Mesendoderm (in vitro differentiated cells): ENCODE data around the gene CHIC2. TPM values are rescaled to one million over a fixed set of nuclear protein-coding genes. Genes with fewer than 3 reads are reported as not detected.
A peak's percentile ranks its signal among the peaks of the same experiment; 100 is the strongest.
"Not testable (repeated sequence)": the region's sequence is repeated elsewhere in the genome, so short reads cannot be mapped to it uniquely, and the experiment has no call there.

Source experiments
- DNase-seq: peaks from one replicate; pipeline ENCODE4 v3.0.0; 2013
- H2AK5ac ChIP-seq: 2 replicates; pipeline ENCODE4 v1.6.1; 2013; ENCODE audit warnings: low read length, inconsistent platforms
- H2BK120ac ChIP-seq: 2 replicates; pipeline ENCODE4 v1.6.1; 2013; ENCODE audit warnings: low read depth, mild to moderate bottlenecking, low read length, moderate library complexity, mixed read lengths
- H2BK15ac ChIP-seq: replicated peaks from 2 replicates; pipeline ENCODE4 v1.6.1; 2013; ENCODE audit warnings: low read depth, mild to moderate bottlenecking, moderate library complexity
- H2BK5ac ChIP-seq: 2 replicates; pipeline ENCODE4 v1.6.1; 2013; ENCODE audit warnings: low read length, inconsistent platforms
- H3K18ac ChIP-seq: 2 replicates; pipeline ENCODE4 v1.6.1; 2013; ENCODE audit warnings: mild to moderate bottlenecking, low read length, mixed read lengths
- H3K23ac ChIP-seq: one replicate; pipeline ENCODE4 v1.6.1; 2013; ENCODE audit warnings: low read length
- H3K27ac ChIP-seq: 2 replicates; pipeline ENCODE4 v1.5.1; 2013; ENCODE audit warnings: low read depth, mild to moderate bottlenecking, inconsistent platforms, low read length, moderate library complexity
- H3K27me3 ChIP-seq: 2 replicates; pipeline ENCODE4 v1.6.1; 2013; ENCODE audit warnings: low read length, control low read depth, mild to moderate bottlenecking, inconsistent platforms; ENCODE audit not compliant: insufficient read depth, poor library complexity
- H3K36me3 ChIP-seq: 2 replicates; pipeline ENCODE4 v1.6.1; 2013; ENCODE audit warnings: low read length, inconsistent platforms; ENCODE audit not compliant: control insufficient read depth, insufficient read depth
- H3K4ac ChIP-seq: one replicate; pipeline ENCODE4 v1.6.1; 2013; ENCODE audit warnings: low read depth, mild to moderate bottlenecking, low read length, moderate library complexity
- H3K4me1 ChIP-seq: 2 replicates; pipeline ENCODE4 v1.6.1; 2013; ENCODE audit warnings: low read depth, low read length, inconsistent platforms; ENCODE audit not compliant: control insufficient read depth
- H3K4me2 ChIP-seq: 2 replicates; pipeline ENCODE4 v1.6.1; 2013; ENCODE audit warnings: low read length
- H3K4me3 ChIP-seq: 2 replicates; pipeline ENCODE4 v1.5.1; 2013; ENCODE audit warnings: mild to moderate bottlenecking, low read length
- H3K56ac ChIP-seq: one replicate; pipeline ENCODE4 v1.6.1; 2013; ENCODE audit warnings: low read length
- H3K79me1 ChIP-seq: 2 replicates; pipeline ENCODE4 v1.6.1; 2013; ENCODE audit warnings: low read length, inconsistent platforms
- H3K79me2 ChIP-seq: 2 replicates; pipeline ENCODE4 v1.6.1; 2013; ENCODE audit warnings: mild to moderate bottlenecking, low read length; ENCODE audit not compliant: control insufficient read depth, insufficient read depth
- H3K9ac ChIP-seq: 2 replicates; pipeline ENCODE4 v1.6.1; 2013; ENCODE audit warnings: low read length, inconsistent platforms
- H4K5ac ChIP-seq: one replicate; pipeline ENCODE4 v1.6.1; 2013; ENCODE audit warnings: low read length
- H4K8ac ChIP-seq: one replicate; pipeline ENCODE4 v1.6.1; 2013; ENCODE audit warnings: low read depth, mild to moderate bottlenecking, control low read depth, low read length, moderate library complexity
- WGBS: extraction: QIAGEN DNeasy Blood & Tissue Kit; methylation state at CpG from one replicate; pipeline ENCODE4 v1.1.7; 2013; ENCODE audit warnings: low lambda C conversion rate, missing lambda C conversion rate; ENCODE audit not compliant: insufficient coverage; ENCODE audit errors: extremely low coverage; 5-methylcytosine and 5-hydroxymethylcytosine counted together
- polyA plus RNA-seq, 2 experiments: library from polyadenylated mRNA; stranded (reverse); fragments of 200-250 nt; gene quantifications; one replicate each; pipeline ENCODE4 v1.2.3, GENCODE V29; 2013

The CHIC2 gene
- polyA plus RNA-seq (2013, experiment 1 of 2): 6.8 TPM
- polyA plus RNA-seq (2013, experiment 2 of 2): 7.5 TPM

DNA sequence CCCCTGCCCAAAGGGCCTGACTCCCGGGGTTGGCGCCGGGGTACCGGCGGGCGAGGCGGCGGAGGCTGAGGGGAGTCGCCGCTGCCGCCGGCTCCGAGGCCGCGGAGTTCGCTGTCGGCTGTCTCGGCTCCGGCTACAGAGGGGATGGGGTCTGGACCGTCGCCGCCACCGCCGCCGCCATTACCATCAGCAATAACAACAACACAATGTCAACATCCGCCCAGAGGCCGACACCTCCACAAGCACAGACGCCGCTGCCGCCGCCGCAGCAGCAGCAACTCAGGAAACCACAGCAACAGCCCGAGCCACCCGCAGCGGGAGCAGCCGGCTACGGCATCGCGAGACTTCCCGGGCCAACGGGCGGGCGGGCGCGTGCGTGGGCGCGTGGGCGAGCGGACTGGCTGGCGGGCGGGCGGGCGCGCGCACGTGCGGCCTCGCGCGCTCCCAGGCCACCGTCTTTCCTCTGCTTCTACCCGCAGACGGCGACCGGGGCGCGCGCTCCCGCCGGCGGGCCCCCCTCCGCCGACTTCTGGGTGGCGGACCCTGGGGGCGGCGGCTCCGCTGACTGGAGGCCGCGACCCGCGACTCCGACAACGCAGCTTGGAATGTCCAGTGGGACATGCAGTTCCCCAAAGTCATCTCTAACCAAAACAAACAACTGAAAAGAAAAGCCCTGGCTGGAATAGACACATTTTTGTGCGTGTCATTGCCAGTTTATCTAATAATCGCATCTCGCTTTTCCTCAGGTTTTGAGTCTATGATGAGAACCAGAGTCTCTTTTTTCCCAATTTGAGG is at the start of gene CHIC2:
Gene CHIC2, minus strand, starts transcription at position 289 of the 795 bp plus-strand sequence. CDS start 305 bp downstream, outside the sequence.
- Histone ChIP-seq H2BK15ac (no peak within 1 kb of the TSS), H3K56ac (peak within 1 kb of the TSS; percentile 84), H3K27me3 (no peaks in the 10 kb centered on the region), H2BK120ac (no peak within 1 kb of the TSS), H3K9ac (peak within 1 kb of the TSS; percentile 80), H2AK5ac (no peak within 1 kb of the TSS), H3K27ac (peak within 1 kb of the TSS; percentile 20), H3K79me1 (peaks cover 6% of the 10 kb centered on the region), H4K8ac (no peak within 1 kb of the TSS), H2BK5ac (no peak within 1 kb of the TSS), H3K36me3 (no peaks in the 10 kb centered on the region), H4K5ac (no peak within 1 kb of the TSS), H3K18ac (peak within 1 kb of the TSS; percentile 82), H3K79me2 (peaks cover 7% of the 10 kb centered on the region), H3K4me3 (peak within 1 kb of the TSS; percentile 75), H3K23ac (peak within 1 kb of the TSS; percentile 72), H3K4ac (peak within 1 kb of the TSS; percentile 56), H3K4me2 (peak within 1 kb of the TSS; percentile 91), H3K4me1 (peaks cover 6% of the 10 kb centered on the region)
- WGBS: no CpG with 5 or more reads among the region's 87 CpGs
- DNase-seq: peak; percentile 96

DNA sequence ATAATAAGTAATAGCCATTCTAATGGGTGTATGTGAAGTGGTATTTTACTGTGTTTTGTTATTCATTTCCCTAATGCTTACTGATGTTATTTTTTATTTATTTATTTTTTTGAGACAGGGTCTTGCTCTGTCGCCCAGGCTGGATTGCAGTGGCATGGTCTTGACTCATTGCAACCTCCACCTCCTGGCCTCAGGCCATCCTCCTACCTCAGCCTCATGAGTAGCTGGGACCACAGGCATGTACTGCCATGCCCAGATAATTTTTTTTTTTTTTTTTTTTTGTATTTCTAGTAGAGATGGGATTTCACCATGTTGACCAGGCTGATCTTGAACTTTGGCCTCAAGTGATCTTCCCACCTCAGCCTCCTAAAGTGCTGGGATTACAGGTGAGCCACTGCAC is 48.8 kb upstream of the CHIC2 start:
- not testable (repeated sequence) for H3K79me1 ChIP-seq, H3K23ac ChIP-seq, H3K4me2 ChIP-seq, H3K56ac ChIP-seq, H2AK5ac ChIP-seq, H3K4me3 ChIP-seq, H4K5ac ChIP-seq, H3K18ac ChIP-seq, H2BK5ac ChIP-seq, H4K8ac ChIP-seq, H3K79me2 ChIP-seq, DNase-seq, H3K4me1 ChIP-seq, H3K9ac ChIP-seq, H2BK120ac ChIP-seq, H2BK15ac ChIP-seq, H3K27ac ChIP-seq, H3K4ac ChIP-seq, H3K36me3 ChIP-seq
- no CpG with 5 or more reads among the region's 1 CpG for WGBS
- peaks cover 22% of the 10 kb centered on the region for H3K27me3 ChIP-seq

DNA sequence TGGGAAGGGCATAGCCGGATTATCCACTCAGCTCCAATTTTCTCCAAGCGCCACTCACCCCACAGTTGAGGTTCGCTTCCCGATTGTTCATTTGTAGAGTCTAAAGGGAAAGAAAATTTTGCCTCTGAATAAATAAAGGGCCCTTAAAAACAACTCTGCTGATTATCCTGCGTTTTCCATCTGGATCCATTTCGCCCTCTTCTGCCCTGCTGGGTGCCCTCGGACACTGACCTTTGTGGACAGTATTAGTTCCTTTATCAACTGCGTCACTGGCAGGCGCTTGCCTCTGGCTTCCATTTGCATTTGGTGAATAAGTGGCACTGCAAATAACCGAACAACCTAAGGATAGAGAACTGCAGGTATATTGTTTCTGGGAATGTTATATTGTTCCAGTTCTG is 45.6 kb upstream of the CHIC2 start:
- H3K27ac ChIP-seq: no peak overlapping the region
- no peak overlapping the region for H3K4me3 ChIP-seq
- WGBS: no CpG with 5 or more reads among the region's 10 CpGs
- DNase-seq: no peak
- no peak overlapping the region for H3K4me2 ChIP-seq
- no peak overlapping the region for H3K9ac ChIP-seq
- no peaks in the 10 kb centered on the region for H3K79me1 ChIP-seq
- no peak overlapping the region for H2AK5ac ChIP-seq
- H3K4me1 ChIP-seq: no peaks in the 10 kb centered on the region
- H2BK120ac ChIP-seq: no peak overlapping the region
- H2BK5ac ChIP-seq: no peak overlapping the region
- H3K79me2 ChIP-seq: no peaks in the 10 kb centered on the region
- no peak overlapping the region for H3K23ac ChIP-seq
- H3K4ac ChIP-seq: no peak overlapping the region
- H2BK15ac ChIP-seq: no peak overlapping the region
- no peak overlapping the region for H4K5ac ChIP-seq
- H3K56ac ChIP-seq: no peak overlapping the region
- H3K36me3 ChIP-seq: no peaks in the 10 kb centered on the region
- no peak overlapping the region for H4K8ac ChIP-seq
- peaks cover 37% of the 10 kb centered on the region for H3K27me3 ChIP-seq
- no peak overlapping the region for H3K18ac ChIP-seq

DNA sequence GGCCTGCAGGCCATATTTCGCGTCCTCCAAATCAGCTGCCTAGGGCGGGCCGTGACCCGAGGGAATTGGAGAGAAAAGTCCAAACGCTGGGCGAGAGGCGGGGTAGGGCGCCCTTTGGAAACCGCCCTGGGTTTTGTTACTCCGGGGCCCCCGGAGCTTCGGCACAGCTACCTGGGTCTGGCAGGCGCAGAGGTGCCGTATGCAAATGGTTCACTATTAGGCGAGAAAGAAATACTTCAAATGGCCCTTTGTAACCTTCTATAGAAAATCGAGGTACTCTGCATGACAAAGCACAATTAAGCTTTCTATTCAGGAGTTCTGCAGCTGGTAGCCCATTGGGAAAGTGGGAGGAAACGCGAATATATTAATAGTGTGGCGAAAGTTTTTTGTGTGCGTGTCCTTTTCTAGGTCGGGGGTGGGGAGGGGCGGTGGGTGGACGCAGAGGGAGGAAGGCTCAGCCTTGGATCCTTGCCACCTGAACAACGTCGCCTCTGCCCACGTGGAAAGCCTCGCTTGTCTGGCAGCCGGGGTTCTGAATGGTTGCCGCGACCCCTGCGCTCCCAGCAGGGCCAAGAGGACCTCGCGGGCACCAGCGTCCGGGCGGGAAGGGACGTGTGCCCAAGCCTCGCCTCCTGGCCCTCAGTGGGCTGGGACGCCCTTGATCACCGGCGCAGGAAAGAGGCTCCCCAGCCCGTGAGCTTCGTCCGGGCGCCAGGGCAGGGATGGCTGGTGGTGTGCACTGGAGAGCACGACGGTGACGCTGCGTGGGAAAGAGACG is 45.0 kb upstream of the CHIC2 start:
- no peaks in the 10 kb centered on the region for H3K79me2 ChIP-seq
- H3K79me1 ChIP-seq: no peaks in the 10 kb centered on the region
- no peak overlapping the region for H3K18ac ChIP-seq
- H4K5ac ChIP-seq: no peak overlapping the region
- peaks cover 42% of the 10 kb centered on the region for H3K27me3 ChIP-seq
- H3K4ac ChIP-seq: no peak overlapping the region
- no peak overlapping the region for H2BK15ac ChIP-seq
- H3K56ac ChIP-seq: peak overlapping the region; percentile 39
- H3K4me1 ChIP-seq: no peaks in the 10 kb centered on the region
- H2BK5ac ChIP-seq: no peak overlapping the region
- no peak overlapping the region for H3K27ac ChIP-seq
- H3K4me2 ChIP-seq: peak overlapping the region; percentile 32
- no peak overlapping the region for H3K4me3 ChIP-seq
- DNase-seq: peak; percentile 23
- H3K36me3 ChIP-seq: no peaks in the 10 kb centered on the region
- no peak overlapping the region for H3K9ac ChIP-seq
- no peak overlapping the region for H2AK5ac ChIP-seq
- no peak overlapping the region for H2BK120ac ChIP-seq
- H4K8ac ChIP-seq: no peak overlapping the region
- no peak overlapping the region for H3K23ac ChIP-seq
- no CpG with 5 or more reads among the region's 51 CpGs for WGBS

DNA sequence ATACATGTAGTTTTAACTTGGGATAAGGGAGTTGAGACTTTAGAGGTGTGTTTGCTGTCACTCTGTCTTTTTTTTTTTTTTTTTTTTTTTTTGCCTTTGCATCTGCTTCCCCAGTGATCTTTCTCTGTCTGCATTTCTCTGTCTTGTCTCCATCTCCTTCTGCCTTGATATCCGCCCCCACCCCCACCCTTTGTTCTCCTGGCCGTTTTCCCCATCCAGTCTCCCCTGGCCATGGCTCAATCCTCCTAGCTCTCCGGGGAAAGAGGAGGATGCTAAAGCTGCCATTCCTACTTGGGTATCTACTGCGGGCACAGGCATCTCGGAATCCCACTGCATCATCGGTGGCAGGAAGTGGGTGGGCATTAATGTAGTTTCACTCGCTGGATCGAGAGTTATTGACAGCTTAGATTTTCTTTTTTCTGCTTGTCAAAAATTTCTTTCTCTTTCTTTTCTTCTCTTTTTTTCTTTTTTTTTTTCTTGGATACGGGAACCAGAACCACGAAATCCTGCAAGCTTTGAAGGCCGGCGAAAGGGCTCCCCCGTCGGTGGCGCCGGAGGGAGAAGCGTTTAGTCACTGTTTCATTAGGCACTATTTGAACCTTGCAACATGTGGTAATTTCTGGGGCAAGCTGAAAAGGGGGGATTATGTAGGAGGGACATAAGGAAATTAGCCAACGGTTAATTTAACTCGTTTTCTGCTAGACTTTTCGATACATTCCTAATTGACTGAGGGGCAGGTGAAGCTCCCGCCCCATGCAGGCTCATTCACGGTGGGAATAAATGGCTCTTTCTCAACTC is 43.7 kb upstream of the CHIC2 start:
- peak; percentile 30 for DNase-seq
- Histone ChIP-seq H2BK5ac (no peak overlapping the region), H3K4ac (no peak overlapping the region), H3K4me3 (no peak overlapping the region), H3K4me1 (no peaks in the 10 kb centered on the region), H3K23ac (no peak overlapping the region), H3K27me3 (peaks cover 49% of the 10 kb centered on the region), H3K4me2 (no peak overlapping the region), H3K56ac (no peak overlapping the region), H3K36me3 (no peaks in the 10 kb centered on the region), H3K9ac (no peak overlapping the region), H2BK120ac (no peak overlapping the region), H3K18ac (no peak overlapping the region), H2BK15ac (no peak overlapping the region), H2AK5ac (no peak overlapping the region), H3K79me2 (no peaks in the 10 kb centered on the region), H3K27ac (no peak overlapping the region), H4K8ac (no peak overlapping the region), H4K5ac (no peak overlapping the region), H3K79me1 (no peaks in the 10 kb centered on the region)
- WGBS: no CpG with 5 or more reads among the region's 22 CpGs
